ENCODE results near the gene ERFE.

The ERFE gene

DNA sequence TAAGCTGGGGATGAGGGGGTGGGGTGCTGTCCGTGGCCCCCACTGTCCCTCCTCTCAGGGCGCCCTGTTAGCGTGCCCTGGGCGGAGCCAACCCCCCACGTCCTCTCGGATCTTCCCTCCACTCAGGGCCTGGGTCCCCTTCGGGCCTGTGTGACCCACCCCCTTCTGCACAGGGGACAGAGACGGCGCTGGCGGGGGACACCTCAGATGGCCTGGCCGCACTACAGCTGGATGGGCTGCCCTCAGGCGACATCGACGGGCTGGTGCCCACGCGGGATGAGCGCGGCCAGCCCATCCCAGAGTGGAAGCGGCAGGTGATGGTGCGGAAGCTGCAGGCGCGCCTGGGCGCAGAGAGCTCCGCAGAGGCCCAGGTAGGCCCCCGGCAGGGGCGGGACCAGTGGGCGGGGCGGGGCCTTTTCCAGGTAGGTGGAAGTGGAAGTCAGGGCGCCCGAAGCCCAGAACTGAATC lies 30.2 kb upstream of the ERFE start:
- TF ChIP-seq, protein P1, sequence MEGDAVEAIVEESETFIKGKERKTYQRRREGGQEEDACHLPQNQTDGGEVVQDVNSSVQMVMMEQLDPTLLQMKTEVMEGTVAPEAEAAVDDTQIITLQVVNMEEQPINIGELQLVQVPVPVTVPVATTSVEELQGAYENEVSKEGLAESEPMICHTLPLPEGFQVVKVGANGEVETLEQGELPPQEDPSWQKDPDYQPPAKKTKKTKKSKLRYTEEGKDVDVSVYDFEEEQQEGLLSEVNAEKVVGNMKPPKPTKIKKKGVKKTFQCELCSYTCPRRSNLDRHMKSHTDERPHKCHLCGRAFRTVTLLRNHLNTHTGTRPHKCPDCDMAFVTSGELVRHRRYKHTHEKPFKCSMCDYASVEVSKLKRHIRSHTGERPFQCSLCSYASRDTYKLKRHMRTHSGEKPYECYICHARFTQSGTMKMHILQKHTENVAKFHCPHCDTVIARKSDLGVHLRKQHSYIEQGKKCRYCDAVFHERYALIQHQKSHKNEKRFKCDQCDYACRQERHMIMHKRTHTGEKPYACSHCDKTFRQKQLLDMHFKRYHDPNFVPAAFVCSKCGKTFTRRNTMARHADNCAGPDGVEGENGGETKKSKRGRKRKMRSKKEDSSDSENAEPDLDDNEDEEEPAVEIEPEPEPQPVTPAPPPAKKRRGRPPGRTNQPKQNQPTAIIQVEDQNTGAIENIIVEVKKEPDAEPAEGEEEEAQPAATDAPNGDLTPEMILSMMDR (conservative IDR thresholded peaks at IDR 0.05) = no peak

GRCh38 chr2:238129166-238130010 lies 29.4 kb upstream of the ERFE start:
- H3K27ac ChIP-seq = no peak overlapping the region
- TF ChIP-seq, protein P1 (conservative IDR thresholded peaks at IDR 0.05) = no peak

More for the DNA sequence above, 30.2 kb upstream of the ERFE start:
- H3K27ac ChIP-seq = no peak overlapping the region

DNA sequence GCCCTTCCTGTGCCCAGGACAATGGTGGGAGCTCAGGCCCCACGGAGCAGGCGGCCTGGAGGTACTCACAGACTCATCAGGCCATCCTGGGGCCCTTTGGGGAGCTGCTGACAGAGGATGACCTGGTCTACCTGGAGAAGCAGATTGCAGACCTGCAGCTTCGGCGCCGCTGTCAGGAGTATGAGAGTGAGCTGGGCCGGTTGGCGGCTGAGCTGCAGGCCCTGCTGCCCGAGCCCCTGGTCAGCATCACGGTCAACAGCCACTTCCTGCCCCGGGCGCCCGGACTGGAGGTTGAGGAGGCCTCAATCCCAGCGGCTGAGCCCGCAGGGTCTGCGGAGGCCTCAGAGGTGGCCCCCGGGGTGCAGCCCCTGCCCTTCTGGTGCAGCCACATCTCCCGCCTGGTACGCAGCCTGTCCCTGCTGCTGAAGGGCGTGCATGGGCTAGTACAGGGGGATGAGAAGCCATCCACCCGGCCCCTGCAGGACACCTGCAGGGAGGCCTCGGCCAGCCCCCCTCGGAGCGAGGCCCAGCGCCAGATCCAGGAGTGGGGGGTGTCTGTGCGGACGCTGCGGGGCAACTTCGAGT lies 28.6 kb upstream of the ERFE start:
- H3K27ac ChIP-seq = no peak overlapping the region
- TF ChIP-seq, protein P1 (conservative IDR thresholded peaks at IDR 0.05) = no peak

GRCh38 chr2:238130696-238131628 lies 27.8 kb upstream of the ERFE start:
- H3K27ac ChIP-seq = no peak overlapping the region
- TF ChIP-seq, protein P1 (conservative IDR thresholded peaks at IDR 0.05) = no peak

DNA sequence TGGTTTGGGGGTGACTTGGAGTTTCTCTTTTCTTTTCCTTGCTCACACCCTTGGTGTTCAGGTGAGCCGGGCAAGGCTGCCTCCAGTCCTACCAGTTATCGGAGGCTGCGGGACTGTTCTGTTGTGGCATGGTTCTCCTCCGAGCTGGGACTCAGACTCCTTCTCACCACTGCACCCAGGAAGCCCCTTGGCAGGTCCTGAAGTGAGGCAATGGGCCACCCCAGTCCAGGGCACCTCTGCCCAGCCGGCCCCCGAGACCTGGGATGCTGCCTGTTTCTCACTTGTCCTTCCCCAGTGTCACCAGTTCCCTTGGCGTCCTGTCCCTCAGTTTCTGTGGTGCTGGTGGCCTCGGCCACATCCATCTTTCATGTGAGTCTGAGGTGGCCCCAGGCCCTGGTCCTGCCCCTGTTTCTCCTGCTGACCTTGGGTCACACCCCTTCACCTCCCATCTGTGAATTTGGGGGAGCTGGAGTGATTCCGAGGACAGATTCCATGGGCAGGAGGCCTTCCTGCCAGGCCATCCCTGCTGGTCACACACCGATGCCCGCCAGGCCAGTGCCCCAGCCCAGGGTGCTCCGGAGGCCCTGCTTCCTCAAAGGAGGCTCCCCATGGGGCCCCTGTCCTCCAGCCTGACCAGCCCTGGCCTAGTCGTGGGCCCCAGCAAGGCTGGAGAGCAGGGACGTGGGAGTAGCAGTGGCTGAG lies 26.9 kb upstream of the ERFE start:
- no peak overlapping the region for H3K27ac ChIP-seq
- TF ChIP-seq, protein P1 (conservative IDR thresholded peaks at IDR 0.05) = no peak

GRCh38 chr2:238132463-238133450 lies 26.0 kb upstream of the ERFE start:
- no peak overlapping the region for H3K27ac ChIP-seq
- TF ChIP-seq, protein P1 (conservative IDR thresholded peaks at IDR 0.05) = no peak
